H1 (cell line): ENCODE data around the gene HSPA1B. TPM values are rescaled to one million over a fixed set of nuclear protein-coding genes. Genes with fewer than 3 reads are reported as not detected.

Experiments used
- CTBP2 ChIP-seq: IDR thresholded peaks from 2 replicates; pipeline ENCODE4 v1.7.0; 2011; ENCODE audit warnings: borderline replicate concordance, mild to moderate bottlenecking, moderate library complexity, mixed read lengths, low read length; ENCODE audit not compliant: insufficient read depth, insufficient read length
- polyA plus RNA-seq, 7 experiments: library from polyadenylated mRNA; depleted of rRNA in 3 of 7; stranded (reverse) in 5 of 7; unstranded in 2 of 7; fragments of >200 nt in 5 of 7; fragments of 200-250 nt in 2 of 7; gene quantifications; 1 replicate in 5 of 7; 2 replicates in 1 of 7; 4 replicates in 1 of 7; pipeline versions ENCODE4 v1.2.1 to v1.2.3, GENCODE V29; 2011 to 2013; ENCODE audit warnings: missing spikeins in 2 of 7, mixed read lengths in 2 of 7
- total RNA-seq: library from RNA; stranded (reverse); fragmentation: NEBNext Ultra II Directional; extraction: Animal tissue kit (Norgen Biotek cat#: 25700); gene quantifications from 2 replicates; pipeline ENCODE4 v1.2.1, GENCODE V29; 2021

The HSPA1B gene
- total and polyA plus RNA-seq, 2 of the 8 experiments (the other 6 are each of a cell fraction or from before 2014, with no cell fraction given) = 36.6 to 76.6 TPM

DNA sequence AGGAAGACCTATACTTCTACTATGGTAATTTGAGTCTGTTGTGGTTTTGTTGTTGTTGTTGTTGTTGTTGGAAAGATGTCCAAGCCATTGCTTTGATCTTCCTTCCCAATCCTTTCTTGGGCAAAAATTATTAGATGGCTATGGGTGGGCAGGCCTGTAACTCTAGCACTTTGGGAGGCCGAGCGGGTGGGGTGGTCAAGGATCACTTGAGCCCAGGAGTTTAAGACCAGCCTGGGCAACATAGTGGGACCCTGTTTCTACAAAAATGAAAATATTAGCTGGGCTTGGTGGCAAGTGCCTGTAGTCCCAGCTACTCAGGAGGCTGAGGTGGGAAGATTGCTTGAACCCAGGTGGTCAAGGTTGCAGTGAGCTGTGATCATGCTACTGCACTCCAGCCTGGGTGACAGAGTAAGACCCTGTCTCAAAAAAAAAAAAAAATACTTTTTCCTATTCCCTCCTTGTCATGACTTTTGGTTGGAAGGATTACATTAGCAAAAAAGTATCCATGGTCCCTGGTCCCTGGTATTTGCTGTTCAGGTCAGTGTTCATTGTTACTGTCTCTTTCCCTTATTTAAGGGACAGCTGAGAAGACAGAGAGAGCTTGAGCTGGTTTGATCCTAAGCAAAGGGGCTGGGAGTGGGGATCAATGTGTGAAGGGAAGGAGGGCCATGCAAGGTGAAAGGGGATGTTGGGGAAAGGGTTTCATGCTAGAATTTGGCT lies 23.4 kb downstream of the HSPA1B start (continued):
- TF ChIP-seq CTBP2 = no peak
- TF ChIP-seq, all 59 proteins: peak for 0
